Smooth muscle cell (in vitro differentiated cells): ENCODE measurements around the gene VLDLR. TPM values are rescaled to one million over a fixed set of nuclear protein-coding genes. Genes with fewer than 3 reads are reported as not detected.

Source experiments
- DNase-seq: peaks from one replicate; lab custom pipeline; 2025; ENCODE audit not compliant: unreplicated experiment; lab: John Stamatoyannopoulos, UW
- H2AFZ ChIP-seq: fragments of 200-600 bp; sonication (generic); 2 replicates; pipeline ENCODE4 v1.6.0; 2016; ENCODE audit warnings: antibody characterized with exemption, low read depth, mild to moderate bottlenecking
- H3F3A ChIP-seq: fragments of 200-600 bp; sonication (generic); 2 replicates; pipeline ENCODE4 v1.6.0; 2017; ENCODE audit warnings: antibody characterized with exemption, low read depth
- H3K27ac ChIP-seq: fragments of 200-600 bp; sonication (generic); 2 replicates; pipeline ENCODE4 v1.5.1; 2016; ENCODE audit warnings: low read depth, mild to moderate bottlenecking
- H3K27me3 ChIP-seq: fragments of 200-600 bp; sonication (generic); 2 replicates; pipeline ENCODE4 v1.6.1; 2016; ENCODE audit warnings: low read depth, mild to moderate bottlenecking
- H3K36me3 ChIP-seq: fragments of 200-600 bp; sonication (generic); 2 replicates; pipeline ENCODE4 v1.5.1; 2016; ENCODE audit warnings: low read depth
- H3K4me1 ChIP-seq: fragments of 200-600 bp; sonication (generic); 2 replicates; pipeline ENCODE4 v1.5.1; 2016; ENCODE audit warnings: low read depth
- H3K4me2 ChIP-seq: fragments of 200-600 bp; sonication (generic); 2 replicates; pipeline ENCODE4 v1.6.0; 2016; ENCODE audit warnings: mild to moderate bottlenecking
- H3K4me3 ChIP-seq: fragments of 200-600 bp; sonication (generic); 2 replicates; pipeline ENCODE4 v1.5.1; 2016; ENCODE audit warnings: mild to moderate bottlenecking
- H3K79me2 ChIP-seq: fragments of 200-600 bp; sonication (generic); 2 replicates; pipeline ENCODE4 v1.6.0; 2016; ENCODE audit warnings: low read depth, mild to moderate bottlenecking
- H3K9ac ChIP-seq: fragments of 200-600 bp; sonication (generic); 2 replicates; pipeline ENCODE4 v1.6.0; 2016; ENCODE audit warnings: low read depth
- H3K9me3 ChIP-seq: fragments of 200-600 bp; sonication (generic); replicated peaks from 2 replicates; pipeline ENCODE4 v1.5.1; 2016; ENCODE audit warnings: low read depth
- H4K20me1 ChIP-seq: fragments of 200-600 bp; sonication (generic); 2 replicates; pipeline ENCODE4 v1.6.0; 2016; ENCODE audit warnings: low read depth
- CTCF ChIP-seq: fragments of 200-600 bp; sonication (generic); IDR thresholded peaks from 2 replicates; pipeline ENCODE4 v1.5.1; 2017; ENCODE audit warnings: borderline replicate concordance, mild to moderate bottlenecking, antibody characterized with exemption; ENCODE audit not compliant: insufficient read depth, poor library complexity, severe bottlenecking
- WGBS: methylation state at CpG from one replicate; pipeline ENCODE4 v1.1.7; 2016; ENCODE audit warnings: low lambda C conversion rate; 5-methylcytosine and 5-hydroxymethylcytosine counted together
- polyA plus RNA-seq: library from polyadenylated mRNA; unstranded; fragments of >200 nt; fragmentation: Nextera tagmentation; extraction: Ambion mirVana; gene quantifications from 2 replicates; pipeline ENCODE4 v1.2.1, GENCODE V29; 2016
- total RNA-seq: library from RNA; depleted of rRNA; stranded (reverse); fragments of >200 nt; gene quantifications from 2 replicates; pipeline ENCODE4 v1.2.3, GENCODE V29; 2014

Gene VLDLR
- total and polyA plus RNA-seq, 2 experiments from 2014 or later = 14.1 to 37.5 TPM

- 47% methylated on average over 4 of the region's 4 CpGs for WGBS
These were observed 18.9 kb upstream of the VLDLR start for GRCh38 chr9:2602704-2603116.

GRCh38 chr9:2603621-2604020 is 18.0 kb upstream of the VLDLR start:
- H3K9me3 ChIP-seq = no peaks in the 10 kb centered on the region
- 98% methylated on average over 2 of the region's 2 CpGs for WGBS
- H3K27ac ChIP-seq = no peak overlapping the region
- H3K4me3 ChIP-seq = no peak overlapping the region
- H3K4me2 ChIP-seq = no peak overlapping the region
- H3K4me1 ChIP-seq = peaks cover 3% of the 10 kb centered on the region
- no peaks in the 10 kb centered on the region for H4K20me1 ChIP-seq
- TF ChIP-seq CTCF = no peak
- DNase-seq = no peak
- no peaks in the 10 kb centered on the region for H3F3A ChIP-seq
- no peaks in the 10 kb centered on the region for H3K36me3 ChIP-seq
- H2AFZ ChIP-seq = no peak overlapping the region
- no peaks in the 10 kb centered on the region for H3K27me3 ChIP-seq
- H3K79me2 ChIP-seq = no peaks in the 10 kb centered on the region
- H3K9ac ChIP-seq = no peak overlapping the region

More at GRCh38 chr9:2602704-2603116, 18.9 kb upstream of the VLDLR start:
- Histone ChIP-seq H3K9me3 (no peaks in the 10 kb centered on the region), H3K27me3 (no peaks in the 10 kb centered on the region), H4K20me1 (no peaks in the 10 kb centered on the region), H3K4me1 (peaks cover 3% of the 10 kb centered on the region), H3F3A (no peaks in the 10 kb centered on the region), H3K36me3 (no peaks in the 10 kb centered on the region), H3K4me2 (no peak overlapping the region), H2AFZ (no peak overlapping the region), H3K4me3 (no peak overlapping the region), H3K27ac (no peak overlapping the region), H3K9ac (no peak overlapping the region), H3K79me2 (no peaks in the 10 kb centered on the region)
- no peak for DNase-seq
- TF ChIP-seq CTCF = no peak

- H3K4me3 ChIP-seq = no peak overlapping the region
- TF ChIP-seq CTCF = no peak
- H3K36me3 ChIP-seq = no peaks in the 10 kb centered on the region
- H3K27ac ChIP-seq = no peak overlapping the region
- no peaks in the 10 kb centered on the region for H3K27me3 ChIP-seq
- H3K9me3 ChIP-seq = no peaks in the 10 kb centered on the region
- no peaks in the 10 kb centered on the region for H4K20me1 ChIP-seq
- WGBS = 99% methylated on average over 3 of the region's 3 CpGs
- H3K4me1 ChIP-seq = no peaks in the 10 kb centered on the region
- DNase-seq = no peak
- H2AFZ ChIP-seq = no peak overlapping the region
- no peak overlapping the region for H3K9ac ChIP-seq
- H3K79me2 ChIP-seq = no peaks in the 10 kb centered on the region
- no peaks in the 10 kb centered on the region for H3F3A ChIP-seq
- H3K4me2 ChIP-seq = no peak overlapping the region
These were observed 16.3 kb upstream of the VLDLR start for GRCh38 chr9:2605246-2605645.

GRCh38 chr9:2608276-2608675 is 13.3 kb upstream of the VLDLR start:
- no peak for TF ChIP-seq CTCF
- DNase-seq = no peak

More at GRCh38 chr9:2608276-2608675, 13.3 kb upstream of the VLDLR start:
- no peak overlapping the region for H3K4me2 ChIP-seq
- H3K79me2 ChIP-seq = no peaks in the 10 kb centered on the region
- no peak overlapping the region for H3K9ac ChIP-seq
- H3K27ac ChIP-seq = no peak overlapping the region
- WGBS = 53% methylated on average over 2 of the region's 2 CpGs
- H3K36me3 ChIP-seq = no peaks in the 10 kb centered on the region
- H3F3A ChIP-seq = no peaks in the 10 kb centered on the region
- H3K27me3 ChIP-seq = no peaks in the 10 kb centered on the region
- H2AFZ ChIP-seq = no peak overlapping the region
- H4K20me1 ChIP-seq = no peaks in the 10 kb centered on the region
- no peak overlapping the region for H3K4me3 ChIP-seq
- no peaks in the 10 kb centered on the region for H3K9me3 ChIP-seq
- no peaks in the 10 kb centered on the region for H3K4me1 ChIP-seq
